Ascending aorta (tissue), 2 donors: Measurements from ENCODE around the gene ITGA4. TPM values are rescaled to one million over a fixed set of nuclear protein-coding genes. Genes with fewer than 3 reads are reported as not detected.

ENCODE experiments used
- DNase-seq, 2 donors: peaks; one replicate each; pipeline ENCODE4 v3.0.0-alpha.2; 2019; ENCODE audit warnings: low spot score in 2 of 2
- H3K27ac ChIP-seq, 2 donors: fragments of 200-600 bp; sonication (generic); one replicate each; pipeline ENCODE4 v1.5.1; 2016 to 2017; ENCODE audit warnings: mild to moderate bottlenecking in 1 of 2
- H3K27me3 ChIP-seq: fragments of 200-600 bp; sonication (generic); one replicate; pipeline ENCODE4 v1.5.1; 2017
- H3K36me3 ChIP-seq, 2 donors: fragments of 200-600 bp; sonication (generic); one replicate each; pipeline ENCODE4 v1.5.1; 2016
- H3K4me1 ChIP-seq, 2 donors: fragments of 200-600 bp; sonication (generic); one replicate each; pipeline ENCODE4 v1.5.1; 2016 to 2017; ENCODE audit warnings: mild to moderate bottlenecking in 1 of 2
- H3K4me3 ChIP-seq, 2 donors: fragments of 200-600 bp; sonication (generic); one replicate each; pipeline ENCODE4 v1.5.1; 2016 to 2017; ENCODE audit warnings: mild to moderate bottlenecking in 1 of 2
- H3K9me3 ChIP-seq, 2 donors: fragments of 200-600 bp; sonication (generic); one replicate each; pipeline ENCODE4 v1.5.1; 2016
- CTCF ChIP-seq, 3 experiments: fragments of 200-600 bp in 2 of 3; fragments of 450-650 bp in 1 of 3; sonication (generic) in 2 of 3; IDR thresholded peaks; one replicate each; pipeline ENCODE4 v1.5.1; 2016 to 2019; ENCODE audit warnings: antibody characterized with exemption in 3 of 3, mild to moderate bottlenecking in 1 of 3, moderate library complexity in 1 of 3
- intact Hi-C: fragments of 100-400 bp; cut with DNase I; formaldehyde crosslinking; loops from one replicate; pipeline ENCODE4 v1.15.1; 2023
- total RNA-seq: library from RNA; depleted of rRNA; stranded (reverse); fragments of >200 nt; gene quantifications from one replicate; pipeline ENCODE4 v1.1.0, GENCODE V29; 2016

ITGA4 gene
- total RNA-seq, 1 donor from 2014 or later, result 6.6 TPM

- no peak for TF ChIP-seq CTCF (IDR thresholded peaks at IDR 0.05)
- Histone ChIP-seq H3K27me3 (no peaks in the 10 kb centered on the region), H3K36me3 (no peaks in the 10 kb centered on the region), H3K27ac (no peak overlapping the region), H3K4me1 (no peaks in the 10 kb centered on the region), H3K4me3 (no peak overlapping the region), H3K9me3 (no peaks in the 10 kb centered on the region)
- intact Hi-C loops, result no loop called here
- DNase-seq, result no peak
Observed at GRCh38 chr2:181472990-181473389, 15.8 kb downstream of the ITGA4 start.

- Histone ChIP-seq H3K27me3 (no peaks in the 10 kb centered on the region), H3K4me3 (no peak overlapping the region), H3K4me1 (no peaks in the 10 kb centered on the region), H3K36me3 (no peaks in the 10 kb centered on the region), H3K9me3 (no peaks in the 10 kb centered on the region), H3K27ac (no peak overlapping the region)
- intact Hi-C loops, result no loop called here
- no peak for TF ChIP-seq CTCF (IDR thresholded peaks at IDR 0.05)
- no peak for DNase-seq
Observed at GRCh38 chr2:181474222-181474881, 17.2 kb downstream of the ITGA4 start.

GRCh38 chr2:181483211-181483610, 26.0 kb downstream of the ITGA4 start:
- H3K36me3 ChIP-seq, result no peaks in the 10 kb centered on the region
- no peak for DNase-seq
- TF ChIP-seq CTCF (IDR thresholded peaks at IDR 0.05), result no peak
- no peaks in the 10 kb centered on the region for H3K4me1 ChIP-seq
- no peak overlapping the region for H3K4me3 ChIP-seq
- H3K27me3 ChIP-seq, result no peaks in the 10 kb centered on the region
- intact Hi-C loops, result no loop called here
- no peaks in the 10 kb centered on the region for H3K9me3 ChIP-seq
- no peak overlapping the region for H3K27ac ChIP-seq

- no peak for TF ChIP-seq CTCF (IDR thresholded peaks at IDR 0.05)
- H3K4me3 ChIP-seq, result no peak overlapping the region
- no peak for DNase-seq
- no peaks in the 10 kb centered on the region for H3K27me3 ChIP-seq
- H3K9me3 ChIP-seq, result no peaks in the 10 kb centered on the region
- intact Hi-C loops, result no loop called here
- no peaks in the 10 kb centered on the region for H3K36me3 ChIP-seq
- no peaks in the 10 kb centered on the region for H3K4me1 ChIP-seq
- no peak overlapping the region for H3K27ac ChIP-seq
Observed at GRCh38 chr2:181483876-181484275, 26.7 kb downstream of the ITGA4 start.

- H3K9me3 ChIP-seq, result no peaks in the 10 kb centered on the region
- no peak overlapping the region for H3K27ac ChIP-seq
- H3K27me3 ChIP-seq, result no peaks in the 10 kb centered on the region
- intact Hi-C loops, result no loop called here
- TF ChIP-seq CTCF (IDR thresholded peaks at IDR 0.05), result no peak
- DNase-seq, result no peak
- H3K36me3 ChIP-seq, result no peaks in the 10 kb centered on the region
- H3K4me1 ChIP-seq, result no peaks in the 10 kb centered on the region
- no peak overlapping the region for H3K4me3 ChIP-seq
Observed at GRCh38 chr2:181484851-181485637, 27.9 kb downstream of the ITGA4 start.
